GM19467 (cell line): Measurements from ENCODE around the gene NOS1AP.
"Not testable (repeated sequence)": the region's sequence is repeated elsewhere in the genome, so short reads cannot be mapped to it uniquely, and the experiment has no call there.

Experiments used
- ATAC-seq: cut with Tn5 transposase; IDR thresholded peaks from one replicate; pipeline ENCODE4 v1.9.1; 2021; ENCODE audit warnings: mild to moderate bottlenecking, moderate library complexity; ENCODE audit not compliant: unreplicated experiment

NOS1AP gene

GRCh38 chr1:162056579-162056978 lies 12.9 kb upstream of the NOS1AP start:
- ATAC-seq: no peak

- no peak for ATAC-seq
Measured at GRCh38 chr1:162059721-162060120, 9.8 kb upstream of the NOS1AP start.

GRCh38 chr1:162060314-162060713 lies 9.2 kb upstream of the NOS1AP start:
- no peak for ATAC-seq

GRCh38 chr1:162062542-162063015 lies 6.9 kb upstream of the NOS1AP start:
- no peak for ATAC-seq

GRCh38 chr1:162065016-162065415 lies 4.5 kb upstream of the NOS1AP start:
- no peak for ATAC-seq

DNA sequence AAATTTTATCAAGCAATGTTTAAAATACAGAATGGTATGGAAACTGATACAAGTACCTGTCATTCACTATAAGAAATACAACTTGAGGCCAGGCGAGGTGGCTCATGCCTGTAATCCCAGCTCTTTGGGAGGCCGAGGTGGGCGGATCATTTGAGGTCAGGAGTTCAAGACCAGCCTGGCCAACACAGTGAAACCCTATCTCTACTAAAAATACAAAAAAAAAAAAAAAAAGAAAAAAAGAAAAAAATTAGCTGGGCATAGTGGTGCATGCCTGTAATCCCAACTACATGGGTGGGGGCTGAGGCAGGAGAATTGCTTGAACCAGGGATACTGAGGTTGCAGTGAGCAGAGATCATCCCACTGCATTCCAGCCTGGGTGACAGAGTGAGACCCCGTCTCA lies 2.7 kb upstream of the NOS1AP start:
- ATAC-seq: not testable (repeated sequence)

- ATAC-seq: no peak
Measured at GRCh38 chr1:162067466-162067865, 2.0 kb upstream of the NOS1AP start.

- no peak for ATAC-seq
Measured at GRCh38 chr1:162068301-162068700, 1.2 kb upstream of the NOS1AP start.

GRCh38 chr1:162070094-162070748 lies 730 bp downstream of the NOS1AP start:
- no peak for ATAC-seq

- ATAC-seq: no peak
Measured at GRCh38 chr1:162070825-162071224, 1.3 kb downstream of the NOS1AP start.

- ATAC-seq: no peak
Measured at GRCh38 chr1:162072740-162073139, 3.2 kb downstream of the NOS1AP start.

- no peak for ATAC-seq
Measured at GRCh38 chr1:162074276-162075005, 5.0 kb downstream of the NOS1AP start.

- ATAC-seq: no peak
Measured at GRCh38 chr1:162075862-162076261, 6.4 kb downstream of the NOS1AP start.

GRCh38 chr1:162077648-162078299 lies 8.3 kb downstream of the NOS1AP start:
- ATAC-seq: no peak

DNA sequence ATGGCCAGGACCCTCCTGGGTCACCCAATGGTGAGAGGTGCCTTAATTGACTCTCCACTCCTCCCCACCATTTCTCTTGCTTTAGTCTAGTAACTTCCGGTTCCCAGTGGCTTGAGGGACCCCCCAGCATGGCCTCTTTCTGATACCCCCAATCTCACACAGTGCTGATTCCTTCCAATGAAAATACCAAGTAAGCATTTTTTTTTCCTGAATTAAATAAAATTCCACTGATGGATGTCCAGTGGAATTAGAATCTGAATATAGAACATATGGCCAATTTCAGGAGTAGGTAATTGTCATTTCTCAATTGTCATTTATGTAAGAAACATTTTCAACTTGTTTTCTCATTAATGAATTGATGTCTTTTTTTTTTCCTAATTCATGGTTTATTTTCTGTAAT lies 9.5 kb downstream of the NOS1AP start:
- no peak for ATAC-seq

DNA sequence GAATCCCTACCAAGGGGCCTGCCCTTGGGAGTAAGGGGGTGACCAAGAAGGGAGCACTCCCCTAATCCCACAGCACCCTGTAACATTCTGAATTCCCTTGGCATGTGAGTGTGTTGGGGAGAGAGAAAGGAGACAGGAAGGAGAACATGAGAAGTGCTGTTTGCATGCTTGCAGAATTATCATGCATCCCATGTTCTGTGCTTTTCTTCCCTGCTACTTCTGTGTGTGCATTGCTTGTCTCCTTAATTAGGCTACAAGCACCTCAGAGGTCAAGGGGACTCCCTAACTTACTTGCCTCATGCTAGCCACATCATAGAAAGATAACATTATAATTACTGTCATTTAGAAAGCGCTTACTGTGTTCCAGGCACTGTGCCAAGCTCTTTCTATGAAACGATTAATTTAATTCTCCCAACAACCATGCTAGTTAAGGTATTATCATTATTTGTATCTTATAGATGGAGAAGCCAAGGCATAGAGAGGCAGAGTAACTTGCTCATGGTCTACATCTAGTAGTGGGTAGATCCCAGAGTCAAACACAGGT lies 11.1 kb downstream of the NOS1AP start:
- no peak for ATAC-seq

DNA sequence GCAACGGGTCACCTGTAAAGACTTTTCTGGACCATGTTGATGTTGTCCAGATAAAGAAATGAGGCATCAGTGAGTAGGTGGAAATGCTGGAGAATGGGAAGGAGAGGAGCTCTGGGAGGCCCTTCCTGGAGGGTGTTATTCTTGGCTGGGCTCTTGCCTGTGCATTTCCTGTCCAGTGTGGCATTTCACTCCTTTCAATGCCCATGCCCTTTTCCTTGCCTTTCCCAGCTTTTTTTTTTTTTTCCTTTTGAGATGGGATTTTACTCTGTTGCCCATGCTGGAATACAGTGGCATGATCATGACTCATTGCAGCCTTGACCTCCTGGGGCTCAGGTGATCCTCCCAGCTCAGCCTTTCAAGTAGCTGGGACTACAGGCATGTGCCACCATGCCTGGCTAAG lies 11.8 kb downstream of the NOS1AP start:
- no peak for ATAC-seq

DNA sequence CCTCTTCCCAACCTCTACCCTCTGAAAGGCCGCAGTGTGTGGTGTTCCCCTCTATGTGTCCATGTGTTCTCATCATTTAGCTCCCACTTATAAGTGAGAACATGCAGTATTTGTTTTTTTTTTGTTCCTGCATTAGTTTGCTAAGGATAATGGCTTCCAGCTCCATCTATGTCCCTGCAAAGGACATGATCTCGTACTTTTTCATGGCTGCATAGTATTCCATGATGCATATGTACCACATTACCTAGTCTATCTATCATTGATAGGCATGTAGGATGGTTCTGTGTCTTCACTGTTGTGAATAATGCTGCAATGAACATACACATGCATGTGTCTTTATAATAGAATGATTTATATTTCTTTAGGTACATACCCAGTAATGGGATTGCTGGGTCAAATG lies 12.6 kb downstream of the NOS1AP start:
- ATAC-seq: not testable (repeated sequence)

GRCh38 chr1:162083273-162083672 lies 13.8 kb downstream of the NOS1AP start:
- ATAC-seq: no peak

- ATAC-seq: no peak
Measured at GRCh38 chr1:162085991-162086390, 16.5 kb downstream of the NOS1AP start.

DNA sequence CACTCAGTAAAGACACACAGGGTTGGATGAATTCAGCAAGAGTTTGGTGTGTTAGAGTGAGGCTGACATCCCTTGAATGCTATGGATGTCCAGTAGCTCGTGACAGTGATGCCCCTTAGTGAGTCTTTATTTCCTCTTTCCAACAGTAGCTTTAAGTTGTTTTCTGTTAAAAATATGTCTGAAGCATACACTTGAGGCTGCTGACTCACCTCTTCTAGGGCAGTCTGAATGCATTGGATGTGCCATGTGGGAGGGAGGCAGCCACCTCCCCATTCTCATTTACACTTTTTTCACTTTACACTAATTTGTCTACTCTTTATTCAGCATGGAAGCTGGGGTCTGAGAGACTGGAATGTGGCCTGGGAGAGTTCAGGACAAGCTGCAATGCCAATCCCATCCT lies 17.6 kb downstream of the NOS1AP start:
- no peak for ATAC-seq

DNA sequence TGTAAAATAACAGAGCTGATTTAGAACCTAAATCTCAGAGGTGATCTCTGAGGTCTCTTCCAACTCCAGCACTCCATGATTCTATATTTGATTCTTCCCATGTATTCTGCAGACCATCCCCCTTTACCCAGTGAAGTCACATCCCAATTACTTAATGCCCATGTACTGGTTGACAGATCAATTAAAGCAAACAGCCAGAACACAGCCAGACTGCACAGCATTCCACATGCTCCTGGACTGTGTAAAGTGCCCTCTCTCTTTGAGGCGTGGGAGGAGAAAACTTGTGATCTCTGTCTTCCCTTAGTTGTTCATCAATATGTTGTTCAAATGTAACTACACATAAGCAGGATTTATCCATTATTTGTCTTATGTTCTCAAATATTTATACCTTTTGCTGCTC lies 18.1 kb downstream of the NOS1AP start:
- ATAC-seq: no peak
